ENCODE data around the gene TIMM10.

- no peak for TF ChIP-seq CTCF (conservative IDR thresholded peaks at IDR 0.05)
- no peak for TF ChIP-seq EZH2 (IDR thresholded peaks at IDR 0.05; ENCODE audit: low read depth)
Observed at GRCh38 chr11:57502376-57502775, 28.2 kb downstream of the TIMM10 start.

All from PC-9 (cell line).